ENCODE measurements around the gene OMP.

GRCh38 chr11:77143405-77144020 is 40.9 kb downstream of the OMP start:
- no peak for TF ChIP-seq CTCF (IDR thresholded peaks at IDR 0.05)
- TF ChIP-seq POLR2A (IDR thresholded peaks at IDR 0.05), result no peak
